Measurements from ENCODE around the gene SUDS3. TPM values are rescaled to one million over a fixed set of nuclear protein-coding genes. Genes with fewer than 3 reads are reported as not detected.

Gene SUDS3
- total RNA-seq, 5 donors from 2014 or later (not counting 1 experiment from before 2014, with no cell fraction given): 23.0 to 29.9 (median 26.3) TPM

DNA sequence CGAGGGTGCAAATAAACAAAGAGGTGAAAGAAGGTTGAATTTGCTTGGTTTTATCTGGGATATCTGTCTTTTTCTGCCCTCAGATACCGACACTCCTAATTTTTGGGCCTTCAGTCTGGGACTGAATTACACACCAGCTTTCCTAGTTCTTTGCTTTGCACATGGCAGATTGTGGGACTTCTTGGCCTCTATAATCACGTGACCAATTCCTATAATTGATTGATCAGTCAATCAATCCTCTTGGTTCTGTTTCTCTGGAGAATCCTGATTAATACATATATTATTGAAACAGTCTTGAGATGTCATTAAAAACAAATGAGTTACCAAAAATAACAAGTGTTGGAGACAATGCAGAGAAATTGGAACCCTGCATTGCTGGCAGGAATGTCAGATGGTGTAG is 62.7 kb downstream of the SUDS3 start:
- Histone ChIP-seq H3K4me1 (ENCODE audit: control insufficient read depth in 1 of 2, extremely low read depth in 1 of 2, insufficient read depth in 2 of 2, low read length in 2 of 2) (no peaks in the 10 kb centered on the region), H3K4me3 (ENCODE audit: control insufficient read depth in 1 of 2, extremely low read depth in 1 of 2, low read length in 1 of 2) (no peak overlapping the region), H3K27ac (ENCODE audit: low read length) (no peak overlapping the region), H3K27me3 (replicated peaks in 1 of 2; ENCODE audit: control insufficient read depth in 2 of 2, extremely low read depth in 1 of 2, insufficient read depth in 2 of 2, low read length in 1 of 2) (no peaks in the 10 kb centered on the region), H3K36me3 (ENCODE audit: control insufficient read depth in 2 of 2, extremely low read depth in 1 of 2, insufficient read depth in 1 of 2, low read length in 1 of 2) (no peaks in the 10 kb centered on the region), H3K9me3 (no peaks in the 10 kb centered on the region)
- 67% methylated on average over 1 of the region's 3 CpGs for WGBS (ENCODE audit: insufficient coverage)
- Mint-ChIP-seq H3K4me1 (no peaks in the 10 kb centered on the region), H3K27me3 (peaks cover 32 to 38% of the 10 kb centered on the region in 2 donors), H3K9me3 (peaks cover 0 to 4% (median 2%) of the 10 kb centered on the region in 3 donors), H3K36me3 (peaks cover 3% of the 10 kb centered on the region), H3K4me3 (no peak overlapping the region), H3K27ac (no peak overlapping the region)
- DNase-seq: no peak
- ChIA-PET POLR2A (no interaction called here), CTCF (no interaction called here)
- no peak for ATAC-seq (replicated peaks in 1 of 4)

DNA sequence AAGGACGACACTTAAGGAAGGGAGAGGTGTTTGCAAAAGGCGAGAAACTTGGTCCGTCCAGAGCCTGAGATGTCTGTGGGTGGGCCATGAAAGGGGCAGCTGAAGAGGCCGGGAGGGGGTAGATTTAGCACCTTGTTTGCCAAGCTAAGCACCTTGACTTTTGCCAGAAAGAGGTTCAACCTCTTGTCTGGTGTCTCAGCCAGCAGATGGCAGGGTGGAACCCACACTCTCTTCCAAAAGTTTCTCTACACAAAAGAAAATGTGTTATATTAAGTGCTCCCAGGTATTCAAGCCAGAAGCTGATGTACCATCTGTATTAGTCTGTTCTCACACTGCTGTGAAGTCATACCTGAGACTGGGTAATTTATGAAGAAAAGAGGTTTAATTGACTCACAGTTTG is 69.9 kb downstream of the SUDS3 start:
- Mint-ChIP-seq H3K27ac (no peak overlapping the region), H3K27me3 (peaks cover 21 to 28% of the 10 kb centered on the region in 2 donors), H3K4me1 (no peaks in the 10 kb centered on the region), H3K9me3 (no peaks in the 10 kb centered on the region), H3K36me3 (no peaks in the 10 kb centered on the region), H3K4me3 (no peak overlapping the region)
- Histone ChIP-seq H3K27me3 (replicated peaks in 1 of 2; ENCODE audit: control insufficient read depth in 2 of 2, extremely low read depth in 1 of 2, insufficient read depth in 2 of 2, low read length in 1 of 2) (no peaks in the 10 kb centered on the region), H3K4me3 (ENCODE audit: control insufficient read depth in 1 of 2, extremely low read depth in 1 of 2, low read length in 1 of 2) (no peak overlapping the region), H3K27ac (ENCODE audit: low read length) (no peak overlapping the region), H3K9me3 (no peaks in the 10 kb centered on the region), H3K4me1 (ENCODE audit: control insufficient read depth in 1 of 2, extremely low read depth in 1 of 2, insufficient read depth in 2 of 2, low read length in 2 of 2) (no peaks in the 10 kb centered on the region), H3K36me3 (ENCODE audit: control insufficient read depth in 2 of 2, extremely low read depth in 1 of 2, insufficient read depth in 1 of 2, low read length in 1 of 2) (no peaks in the 10 kb centered on the region)
- DNase-seq (no peak), ATAC-seq (replicated peaks in 1 of 4) (no peak)
- POLR2A ChIA-PET: no interaction called here
- 33% methylated on average over 4 of the region's 4 CpGs for WGBS (ENCODE audit: insufficient coverage)
- CTCF ChIA-PET: no interaction called here

DNA sequence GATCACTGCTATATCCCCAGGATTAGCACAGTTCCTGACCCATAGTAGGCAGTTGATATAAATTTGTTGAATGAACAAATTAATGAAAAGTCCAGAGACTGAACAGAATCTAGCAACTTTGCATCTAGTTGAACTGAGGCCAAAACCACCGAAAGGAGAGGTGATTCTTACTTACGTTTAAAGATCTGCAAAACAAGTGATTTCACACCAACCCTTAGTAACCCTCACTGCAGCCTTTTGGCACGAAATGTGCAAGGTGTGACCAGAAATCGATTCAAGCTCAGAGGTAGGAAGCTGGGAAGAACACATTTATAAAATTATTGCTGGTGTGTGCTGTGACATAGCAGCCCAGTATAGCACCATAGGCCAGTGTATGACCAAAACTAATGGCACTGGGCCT is 70.8 kb downstream of the SUDS3 start:
- DNase-seq: no peak
- peaks cover 0 to 3% of the 10 kb centered on the region in 2 experiments for H3K27me3 ChIP-seq (replicated peaks in 1 of 2; ENCODE audit: control insufficient read depth in 2 of 2, extremely low read depth in 1 of 2, insufficient read depth in 2 of 2, low read length in 1 of 2)
- ChIA-PET POLR2A (no interaction called here), CTCF (no interaction called here)
- H3K27ac ChIP-seq (ENCODE audit: low read length): no peak overlapping the region
- Mint-ChIP-seq H3K27me3 (peaks cover 18 to 27% of the 10 kb centered on the region in 2 donors), H3K4me1 (no peaks in the 10 kb centered on the region), H3K36me3 (no peaks in the 10 kb centered on the region), H3K27ac (no peak overlapping the region), H3K4me3 (no peak overlapping the region), H3K9me3 (no peaks in the 10 kb centered on the region)
- H3K9me3 ChIP-seq: no peaks in the 10 kb centered on the region
- no peaks in the 10 kb centered on the region for H3K36me3 ChIP-seq (ENCODE audit: control insufficient read depth in 2 of 2, extremely low read depth in 1 of 2, insufficient read depth in 1 of 2, low read length in 1 of 2)
- no peak for ATAC-seq (replicated peaks in 1 of 4)
- H3K4me1 ChIP-seq (ENCODE audit: control insufficient read depth in 1 of 2, extremely low read depth in 1 of 2, insufficient read depth in 2 of 2, low read length in 2 of 2): no peaks in the 10 kb centered on the region
- WGBS (ENCODE audit: insufficient coverage): 58% methylated on average over 2 of the region's 4 CpGs
- no peak overlapping the region for H3K4me3 ChIP-seq (ENCODE audit: control insufficient read depth in 1 of 2, extremely low read depth in 1 of 2, low read length in 1 of 2)

DNA sequence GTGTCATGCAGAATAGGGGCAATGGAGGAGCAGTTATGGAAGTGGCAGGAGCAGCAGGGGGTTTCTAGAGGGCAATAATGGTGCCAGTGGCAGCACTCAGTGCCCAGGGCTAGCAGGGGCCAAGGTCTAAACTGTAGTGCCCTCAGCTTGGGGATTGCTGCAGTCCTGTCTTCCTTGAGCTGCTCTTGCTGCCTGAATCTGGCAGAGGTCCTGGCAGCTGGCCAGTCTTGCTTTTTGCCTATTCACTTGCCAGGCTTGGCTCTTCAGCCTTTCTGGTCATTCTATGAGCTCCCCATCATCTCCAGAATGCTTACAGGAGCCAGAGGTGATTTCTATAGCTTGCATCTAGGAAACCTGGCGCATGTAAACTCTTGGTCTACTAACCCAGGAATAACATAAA is 72.0 kb downstream of the SUDS3 start:
- H3K36me3 Mint-ChIP-seq: no peaks in the 10 kb centered on the region
- no peak overlapping the region for H3K4me3 Mint-ChIP-seq
- H3K27ac Mint-ChIP-seq: no peak overlapping the region
- ChIA-PET CTCF (no interaction called here), POLR2A (no interaction called here)
- Histone ChIP-seq H3K27me3 (replicated peaks in 1 of 2; ENCODE audit: control insufficient read depth in 2 of 2, extremely low read depth in 1 of 2, insufficient read depth in 2 of 2, low read length in 1 of 2) (peaks cover 0 to 3% of the 10 kb centered on the region in 2 experiments), H3K9me3 (no peaks in the 10 kb centered on the region), H3K4me3 (ENCODE audit: control insufficient read depth in 1 of 2, extremely low read depth in 1 of 2, low read length in 1 of 2) (no peak overlapping the region), H3K27ac (ENCODE audit: low read length) (no peak overlapping the region), H3K4me1 (ENCODE audit: control insufficient read depth in 1 of 2, extremely low read depth in 1 of 2, insufficient read depth in 2 of 2, low read length in 2 of 2) (no peaks in the 10 kb centered on the region), H3K36me3 (ENCODE audit: control insufficient read depth in 2 of 2, extremely low read depth in 1 of 2, insufficient read depth in 1 of 2, low read length in 1 of 2) (no peaks in the 10 kb centered on the region)
- no peak for ATAC-seq (replicated peaks in 1 of 4)
- no peak for DNase-seq
- H3K27me3 Mint-ChIP-seq: peaks cover 15 to 29% of the 10 kb centered on the region in 2 donors
- H3K4me1 Mint-ChIP-seq: no peaks in the 10 kb centered on the region
- no peaks in the 10 kb centered on the region for H3K9me3 Mint-ChIP-seq
- WGBS (ENCODE audit: insufficient coverage): no CpG with 5 or more reads among the region's 1 CpG

DNA sequence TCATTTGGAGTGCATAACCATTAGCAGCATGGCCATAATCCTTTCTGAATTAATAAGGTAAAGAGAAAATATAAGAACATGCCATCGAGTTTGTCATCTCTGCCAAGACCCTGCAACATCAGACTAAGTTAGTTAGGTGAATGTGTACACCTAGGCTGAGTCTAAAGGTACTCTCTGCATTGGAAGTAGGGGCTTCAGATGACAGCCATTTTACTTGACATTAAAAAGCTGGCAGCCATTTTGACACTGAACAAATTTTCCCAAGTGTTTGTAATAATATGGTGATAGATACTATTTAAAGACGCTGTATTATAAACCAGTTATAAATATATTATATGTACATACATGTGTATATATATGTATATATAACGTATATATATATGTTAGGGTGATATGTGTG is 79.0 kb downstream of the SUDS3 start:
- Histone ChIP-seq H3K36me3 (ENCODE audit: control insufficient read depth in 2 of 2, extremely low read depth in 1 of 2, insufficient read depth in 1 of 2, low read length in 1 of 2) (no peaks in the 10 kb centered on the region), H3K9me3 (no peaks in the 10 kb centered on the region), H3K4me3 (ENCODE audit: control insufficient read depth in 1 of 2, extremely low read depth in 1 of 2, low read length in 1 of 2) (no peak overlapping the region), H3K4me1 (ENCODE audit: control insufficient read depth in 1 of 2, extremely low read depth in 1 of 2, insufficient read depth in 2 of 2, low read length in 2 of 2) (no peaks in the 10 kb centered on the region), H3K27me3 (replicated peaks in 1 of 2; ENCODE audit: control insufficient read depth in 2 of 2, extremely low read depth in 1 of 2, insufficient read depth in 2 of 2, low read length in 1 of 2) (peaks cover 0 to 6% of the 10 kb centered on the region in 2 experiments), H3K27ac (ENCODE audit: low read length) (no peak overlapping the region)
- CTCF ChIA-PET: no interaction called here
- ATAC-seq (replicated peaks in 1 of 4): no peak
- peaks cover 0 to 8% (median 7%) of the 10 kb centered on the region in 3 donors for H3K9me3 Mint-ChIP-seq
- H3K27me3 Mint-ChIP-seq: peaks cover 18 to 25% of the 10 kb centered on the region in 2 donors
- WGBS (ENCODE audit: insufficient coverage): no CpG with 5 or more reads among the region's 3 CpGs
- POLR2A ChIA-PET: no interaction called here
- H3K36me3 Mint-ChIP-seq: no peaks in the 10 kb centered on the region
- H3K27ac Mint-ChIP-seq: no peak overlapping the region
- no peak for DNase-seq
- no peak overlapping the region for H3K4me3 Mint-ChIP-seq
- no peaks in the 10 kb centered on the region for H3K4me1 Mint-ChIP-seq

GRCh38 chr12:118456741-118457140 is 80.4 kb downstream of the SUDS3 start:
- Histone ChIP-seq H3K9me3 (no peaks in the 10 kb centered on the region), H3K4me1 (ENCODE audit: control insufficient read depth in 1 of 2, extremely low read depth in 1 of 2, insufficient read depth in 2 of 2, low read length in 2 of 2) (no peaks in the 10 kb centered on the region), H3K36me3 (ENCODE audit: control insufficient read depth in 2 of 2, extremely low read depth in 1 of 2, insufficient read depth in 1 of 2, low read length in 1 of 2) (no peaks in the 10 kb centered on the region), H3K27me3 (replicated peaks in 1 of 2; ENCODE audit: control insufficient read depth in 2 of 2, extremely low read depth in 1 of 2, insufficient read depth in 2 of 2, low read length in 1 of 2) (peaks cover 0 to 6% of the 10 kb centered on the region in 2 experiments), H3K27ac (ENCODE audit: low read length) (no peak overlapping the region), H3K4me3 (ENCODE audit: control insufficient read depth in 1 of 2, extremely low read depth in 1 of 2, low read length in 1 of 2) (no peak overlapping the region)
- peaks cover 0 to 14% (median 11%) of the 10 kb centered on the region in 3 donors for H3K9me3 Mint-ChIP-seq
- no peaks in the 10 kb centered on the region for H3K4me1 Mint-ChIP-seq
- H3K27me3 Mint-ChIP-seq: peaks cover 10 to 16% of the 10 kb centered on the region in 2 donors
- no peak for ATAC-seq (replicated peaks in 1 of 4)
- no peak overlapping the region for H3K27ac Mint-ChIP-seq
- no peak overlapping the region for H3K4me3 Mint-ChIP-seq
- CTCF ChIA-PET: no interaction called here
- no peak for DNase-seq
- no peaks in the 10 kb centered on the region for H3K36me3 Mint-ChIP-seq
- POLR2A ChIA-PET: no interaction called here

GRCh38 chr12:118459110-118459509 is 82.8 kb downstream of the SUDS3 start:
- Mint-ChIP-seq H3K9me3 (peaks cover 0 to 14% (median 11%) of the 10 kb centered on the region in 3 donors), H3K27ac (no peak overlapping the region), H3K4me1 (no peaks in the 10 kb centered on the region), H3K27me3 (peaks cover 2 to 13% of the 10 kb centered on the region in 2 donors), H3K36me3 (no peaks in the 10 kb centered on the region), H3K4me3 (no peak overlapping the region)
- ATAC-seq (replicated peaks in 1 of 4) (no peak), DNase-seq (no peak)
- 100% methylated on average over 1 of the region's 4 CpGs for WGBS (ENCODE audit: insufficient coverage)
- ChIA-PET POLR2A (no interaction called here), CTCF (no interaction called here)
- H3K4me1 ChIP-seq (ENCODE audit: control insufficient read depth in 1 of 2, extremely low read depth in 1 of 2, insufficient read depth in 2 of 2, low read length in 2 of 2): no peaks in the 10 kb centered on the region
- no peaks in the 10 kb centered on the region for H3K36me3 ChIP-seq (ENCODE audit: control insufficient read depth in 2 of 2, extremely low read depth in 1 of 2, insufficient read depth in 1 of 2, low read length in 1 of 2)
- H3K27me3 ChIP-seq (replicated peaks in 1 of 2; ENCODE audit: control insufficient read depth in 2 of 2, extremely low read depth in 1 of 2, insufficient read depth in 2 of 2, low read length in 1 of 2): peaks cover 0 to 3% of the 10 kb centered on the region in 2 experiments
- H3K9me3 ChIP-seq: no peaks in the 10 kb centered on the region
- H3K27ac ChIP-seq (ENCODE audit: low read length): no peak overlapping the region
- H3K4me3 ChIP-seq (ENCODE audit: control insufficient read depth in 1 of 2, extremely low read depth in 1 of 2, low read length in 1 of 2): no peak overlapping the region

All from T-cell (primary cell).